ENCODE measurements around the gene SPATA3.

Gene SPATA3

GRCh38 chr2:230968921-230969658 is 26.8 kb upstream of the SPATA3 start:
- no peak overlapping the region for H3K4me3 ChIP-seq (ENCODE audit: low read length)
- no peaks in the 10 kb centered on the region for H3K9me2 ChIP-seq (replicated peaks; ENCODE audit: control insufficient read depth, low read length)
- no peaks in the 10 kb centered on the region for H3K9me3 ChIP-seq (ENCODE audit: control insufficient read depth, insufficient read depth, low read length)
- H3K36me3 ChIP-seq (ENCODE audit: control insufficient read depth, low read length) = no peaks in the 10 kb centered on the region
- H3K4me1 ChIP-seq (ENCODE audit: control insufficient read depth, low read length) = peaks cover 4% of the 10 kb centered on the region
- no peaks in the 10 kb centered on the region for H4K20me1 ChIP-seq (ENCODE audit: control insufficient read depth, insufficient read depth, low read depth, low read length)
- H3K79me2 ChIP-seq (ENCODE audit: control insufficient read depth, low read length) = no peaks in the 10 kb centered on the region
- H3F3A ChIP-seq (ENCODE audit: control insufficient read depth, insufficient read depth) = no peaks in the 10 kb centered on the region
- TF ChIP-seq CTCF (IDR thresholded peaks at IDR 0.05; ENCODE audit: low read depth, low read length, poor library complexity, severe bottlenecking) (no peak), EZH2phosphoT487 (IDR thresholded peaks at IDR 0.05; ENCODE audit: borderline replicate concordance, low read length) (no peak)
- no peak overlapping the region for H3K4me2 ChIP-seq (ENCODE audit: low read length)
- H3K27me3 ChIP-seq (ENCODE audit: control insufficient read depth, low read length) = no peaks in the 10 kb centered on the region; the same call in 1 of the 2 replicates
- no peak overlapping the region for H3K27ac ChIP-seq (ENCODE audit: low read depth, low read length)

GRCh38 chr2:230969659-230970015 is 26.3 kb upstream of the SPATA3 start:
- TF ChIP-seq CTCF (IDR thresholded peaks at IDR 0.05; ENCODE audit: low read depth, low read length, poor library complexity, severe bottlenecking) (no peak), EZH2phosphoT487 (IDR thresholded peaks at IDR 0.05; ENCODE audit: borderline replicate concordance, low read length) (no peak)
- Histone ChIP-seq H4K20me1 (ENCODE audit: control insufficient read depth, insufficient read depth, low read depth, low read length) (no peaks in the 10 kb centered on the region), H3K9me3 (ENCODE audit: control insufficient read depth, insufficient read depth, low read length) (no peaks in the 10 kb centered on the region), H3K27ac (ENCODE audit: low read depth, low read length) (no peak overlapping the region), H3F3A (ENCODE audit: control insufficient read depth, insufficient read depth) (no peaks in the 10 kb centered on the region), H3K4me3 (ENCODE audit: low read length) (no peak overlapping the region), H3K9me2 (replicated peaks; ENCODE audit: control insufficient read depth, low read length) (no peaks in the 10 kb centered on the region), H3K79me2 (ENCODE audit: control insufficient read depth, low read length) (no peaks in the 10 kb centered on the region), H3K4me2 (ENCODE audit: low read length) (no peak overlapping the region), H3K36me3 (ENCODE audit: control insufficient read depth, low read length) (no peaks in the 10 kb centered on the region), H3K27me3 (ENCODE audit: control insufficient read depth, low read length) (peaks cover 3% of the 10 kb centered on the region), H3K4me1 (ENCODE audit: control insufficient read depth, low read length) (peaks cover 9% of the 10 kb centered on the region)

- H3K36me3 ChIP-seq (ENCODE audit: control insufficient read depth, low read length) = no peaks in the 10 kb centered on the region
- no peaks in the 10 kb centered on the region for H3K79me2 ChIP-seq (ENCODE audit: control insufficient read depth, low read length)
- H3K4me3 ChIP-seq (ENCODE audit: low read length) = no peak overlapping the region
- H3K9me2 ChIP-seq (replicated peaks; ENCODE audit: control insufficient read depth, low read length) = no peaks in the 10 kb centered on the region
- no peak overlapping the region for H3K4me2 ChIP-seq (ENCODE audit: low read length)
- TF ChIP-seq EZH2phosphoT487 (IDR thresholded peaks at IDR 0.05; ENCODE audit: borderline replicate concordance, low read length) = no peak
- no peak for TF ChIP-seq CTCF (IDR thresholded peaks at IDR 0.05; ENCODE audit: low read depth, low read length, poor library complexity, severe bottlenecking)
- H3K9me3 ChIP-seq (ENCODE audit: control insufficient read depth, insufficient read depth, low read length) = no peaks in the 10 kb centered on the region
- H3K27ac ChIP-seq (ENCODE audit: low read depth, low read length) = no peak overlapping the region
- no peaks in the 10 kb centered on the region for H3F3A ChIP-seq (ENCODE audit: control insufficient read depth, insufficient read depth)
- H3K4me1 ChIP-seq (ENCODE audit: control insufficient read depth, low read length) = peaks cover 10% of the 10 kb centered on the region
- peaks cover 18% of the 10 kb centered on the region for H3K27me3 ChIP-seq (ENCODE audit: control insufficient read depth, low read length)
- no peaks in the 10 kb centered on the region for H4K20me1 ChIP-seq (ENCODE audit: control insufficient read depth, insufficient read depth, low read depth, low read length)
Measured at GRCh38 chr2:230972046-230972445, 23.9 kb upstream of the SPATA3 start.

All from DOHH2 (cell line).